NB4 (cell line): ENCODE data around the gene JCAD.
A peak's percentile ranks its signal among the peaks of the same experiment; 100 is the strongest.
"Not testable (repeated sequence)": the region's sequence is repeated elsewhere in the genome, so short reads cannot be mapped to it uniquely, and the experiment has no call there.

ENCODE experiments used
- DNase-seq: peaks from one replicate; pipeline ENCODE4 v3.0.0; 2010; ENCODE audit warnings: low read depth
- H3K4me3 ChIP-seq: one replicate; pipeline ENCODE4 v1.5.1; 2011; ENCODE audit warnings: mild to moderate bottlenecking, low read depth, low read length, moderate library complexity
- MAX ChIP-seq: IDR thresholded peaks from 2 replicates; pipeline ENCODE4 v1.6.1; 2011; ENCODE audit warnings: low read depth, low read length
- MYC ChIP-seq: IDR thresholded peaks from 2 replicates; pipeline ENCODE4 v1.6.1; 2011; ENCODE audit warnings: low read depth, low read length
- POLR2A ChIP-seq: IDR thresholded peaks from 2 replicates; pipeline ENCODE4 v1.6.1; 2011; ENCODE audit warnings: mild to moderate bottlenecking; ENCODE audit not compliant: insufficient read length; ENCODE audit errors: extremely low read depth
- TF ChIP-seq, protein P1 (sequence below): IDR thresholded peaks from one replicate; pipeline ENCODE4 v1.5.1; 2012; ENCODE audit warnings: low read depth, low read length

Gene JCAD, protein sequence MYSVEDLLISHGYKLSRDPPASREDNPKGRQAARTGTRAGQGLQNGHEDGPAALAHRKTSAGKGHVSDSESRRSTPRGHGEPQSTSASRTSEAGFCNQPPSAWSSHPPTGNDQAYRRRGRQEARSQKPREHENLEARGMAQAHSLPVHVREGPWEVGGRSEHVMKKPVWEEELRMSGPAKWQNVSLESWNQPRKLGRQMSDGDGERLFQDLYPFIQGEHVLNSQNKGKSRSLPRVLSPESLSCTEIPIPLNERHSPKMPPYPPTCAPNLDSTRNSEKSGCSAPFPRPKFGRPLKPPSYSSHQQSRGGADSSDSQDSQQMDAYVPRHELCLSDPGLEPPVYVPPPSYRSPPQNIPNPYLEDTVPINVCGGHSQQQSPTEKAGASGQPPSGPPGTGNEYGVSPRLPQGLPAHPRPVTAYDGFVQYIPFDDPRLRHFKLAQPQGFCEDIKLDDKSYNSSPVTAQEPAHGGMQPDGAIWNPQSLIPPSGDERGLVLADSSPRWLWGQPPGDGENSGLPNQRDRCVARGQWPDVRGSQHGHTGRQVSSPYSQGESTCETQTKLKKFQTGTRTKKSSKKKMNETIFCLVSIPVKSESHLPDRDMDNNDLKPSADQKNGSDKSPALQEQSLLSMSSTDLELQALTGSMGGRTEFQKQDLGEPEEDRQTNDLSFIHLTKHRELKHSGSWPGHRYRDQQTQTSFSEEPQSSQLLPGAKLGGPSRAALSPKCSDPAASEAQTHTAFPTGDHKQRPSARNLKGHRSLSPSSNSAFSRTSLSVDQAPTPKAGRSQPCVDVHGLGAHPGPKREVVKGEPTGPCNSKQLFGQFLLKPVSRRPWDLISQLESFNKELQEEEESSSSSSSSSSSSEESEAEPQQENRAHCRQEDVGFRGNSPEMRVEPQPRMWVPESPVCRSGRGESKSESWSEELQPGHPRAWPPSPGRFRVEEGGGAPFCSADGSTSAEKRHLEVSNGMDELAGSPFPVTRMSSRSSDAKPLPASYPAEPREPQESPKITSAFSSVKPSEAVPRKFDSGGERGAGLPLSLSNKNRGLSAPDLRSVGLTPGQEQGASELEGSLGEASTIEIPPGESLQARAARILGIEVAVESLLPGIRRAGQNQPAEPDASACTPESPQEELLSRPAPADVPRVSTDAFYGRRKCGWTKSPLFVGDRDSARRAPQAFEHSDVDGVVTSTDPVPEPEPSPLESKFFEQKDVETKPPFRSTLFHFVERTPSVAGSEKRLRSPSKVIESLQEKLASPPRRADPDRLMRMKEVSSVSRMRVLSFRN (N-terminal part only)

DNA sequence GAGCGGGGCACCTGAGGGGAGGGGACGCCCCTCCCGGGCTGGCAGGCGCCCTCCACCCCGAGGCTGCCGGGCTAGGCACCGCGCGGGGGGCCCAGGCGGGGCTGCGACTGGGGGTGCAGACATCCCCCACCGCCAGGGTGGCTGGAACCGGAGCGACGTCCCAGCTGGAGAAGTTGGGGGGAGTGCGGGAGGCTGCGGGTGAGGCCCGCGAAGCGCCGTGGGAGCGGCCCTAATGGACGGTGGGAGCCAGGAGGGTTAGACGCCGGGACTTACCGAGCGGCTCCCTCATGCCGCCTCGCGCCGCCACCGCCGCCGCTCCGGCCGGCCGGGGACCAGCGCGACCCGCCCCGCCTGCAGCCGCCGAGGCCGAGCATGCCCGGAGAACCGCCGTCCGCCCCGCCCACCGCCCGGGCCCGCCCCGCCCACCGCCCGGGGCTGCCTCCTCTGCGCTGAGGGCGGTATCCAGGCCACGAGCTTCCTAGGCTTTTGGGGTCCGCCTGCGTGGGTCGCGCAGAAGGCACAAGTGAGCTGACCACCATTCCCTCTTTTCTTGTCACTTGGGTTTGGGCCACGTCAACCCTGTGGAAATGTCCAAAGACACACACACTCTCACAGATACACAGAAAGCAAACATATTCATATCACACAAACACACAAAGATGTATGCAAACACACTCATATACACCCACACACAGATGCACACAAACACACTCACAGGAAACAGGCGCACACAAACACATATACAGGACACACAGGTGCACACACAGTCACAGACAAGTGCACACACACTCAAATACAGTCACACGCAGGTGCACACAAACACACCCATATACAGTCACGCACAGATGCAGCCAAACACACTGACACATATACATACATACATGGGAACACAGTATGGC is at the start of gene JCAD:
TSS of gene JCAD (minus strand) at position 378 of the 899 bp plus-strand sequence. CDS start 11,774 bp downstream, outside the sequence.
- DNase-seq, result peak; percentile 47
- TF ChIP-seq POLR2A, result no peak
- TF ChIP-seq, protein P1, sequence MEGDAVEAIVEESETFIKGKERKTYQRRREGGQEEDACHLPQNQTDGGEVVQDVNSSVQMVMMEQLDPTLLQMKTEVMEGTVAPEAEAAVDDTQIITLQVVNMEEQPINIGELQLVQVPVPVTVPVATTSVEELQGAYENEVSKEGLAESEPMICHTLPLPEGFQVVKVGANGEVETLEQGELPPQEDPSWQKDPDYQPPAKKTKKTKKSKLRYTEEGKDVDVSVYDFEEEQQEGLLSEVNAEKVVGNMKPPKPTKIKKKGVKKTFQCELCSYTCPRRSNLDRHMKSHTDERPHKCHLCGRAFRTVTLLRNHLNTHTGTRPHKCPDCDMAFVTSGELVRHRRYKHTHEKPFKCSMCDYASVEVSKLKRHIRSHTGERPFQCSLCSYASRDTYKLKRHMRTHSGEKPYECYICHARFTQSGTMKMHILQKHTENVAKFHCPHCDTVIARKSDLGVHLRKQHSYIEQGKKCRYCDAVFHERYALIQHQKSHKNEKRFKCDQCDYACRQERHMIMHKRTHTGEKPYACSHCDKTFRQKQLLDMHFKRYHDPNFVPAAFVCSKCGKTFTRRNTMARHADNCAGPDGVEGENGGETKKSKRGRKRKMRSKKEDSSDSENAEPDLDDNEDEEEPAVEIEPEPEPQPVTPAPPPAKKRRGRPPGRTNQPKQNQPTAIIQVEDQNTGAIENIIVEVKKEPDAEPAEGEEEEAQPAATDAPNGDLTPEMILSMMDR, result no peak
- no peak for TF ChIP-seq MAX
- TF ChIP-seq MYC, result no peak
- no peak within 1 kb of the TSS for H3K4me3 ChIP-seq

DNA sequence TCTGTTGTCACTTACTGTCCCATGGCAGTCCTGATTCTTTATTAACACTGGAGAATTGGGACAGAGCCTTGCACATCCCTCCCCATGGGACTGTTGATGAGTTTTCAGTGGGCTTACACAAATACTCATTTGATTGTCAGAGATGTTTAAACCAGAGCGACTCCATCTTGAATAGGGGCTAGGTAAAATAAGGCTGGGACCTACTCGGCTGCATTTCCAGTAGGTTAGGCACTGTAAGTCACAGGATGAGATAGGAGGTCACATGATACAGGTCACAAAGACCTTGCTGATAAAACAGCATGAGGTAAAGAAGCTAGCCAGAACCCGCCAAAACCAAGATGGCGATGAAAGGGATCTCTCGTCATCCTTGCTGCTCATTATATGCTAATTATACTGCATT is 47.6 kb upstream of the JCAD start:
- no peak for DNase-seq
- H3K4me3 ChIP-seq, result no peak overlapping the region
- TF ChIP-seq MYC, result no peak
- TF ChIP-seq, protein P1, result no peak
- TF ChIP-seq POLR2A, result no peak
- TF ChIP-seq MAX, result no peak

DNA sequence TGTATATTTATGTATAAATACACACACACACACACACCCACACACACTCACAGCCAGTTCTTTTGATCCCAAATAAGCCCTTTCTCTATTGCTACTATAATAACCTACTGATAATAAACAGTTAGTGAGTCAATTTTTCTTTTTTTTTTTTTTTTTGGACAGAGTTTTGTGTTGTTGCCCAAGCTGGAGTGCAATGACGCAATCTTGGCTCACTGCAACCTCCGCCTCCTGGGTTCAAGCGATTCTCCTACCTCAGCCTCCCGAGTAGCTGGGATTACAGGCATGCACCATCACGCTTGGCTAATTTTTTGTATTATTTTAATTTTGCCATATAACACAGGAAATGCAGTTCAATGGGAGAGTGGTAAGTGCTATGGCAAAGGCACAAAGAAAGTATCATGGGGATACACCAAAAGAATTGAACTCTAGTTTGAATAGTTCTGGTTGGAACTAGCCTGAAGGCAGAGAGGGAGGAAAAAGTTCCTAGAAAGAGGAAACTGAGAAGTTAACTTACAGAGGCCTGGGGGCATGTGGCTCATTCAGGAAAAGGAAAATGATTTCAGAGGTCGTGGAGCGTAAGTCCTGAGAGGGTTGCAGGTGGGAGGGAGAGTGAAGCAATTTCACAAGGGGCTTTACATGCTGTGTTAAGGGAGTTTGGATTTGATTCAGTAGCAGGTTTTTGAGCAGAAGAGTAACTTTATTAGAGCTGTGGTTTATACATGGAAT is 44.4 kb upstream of the JCAD start:
- DNase-seq, result no peak
- TF ChIP-seq POLR2A (no peak), MAX (no peak), MYC (no peak)
- TF ChIP-seq, protein P1, result no peak
- H3K4me3 ChIP-seq, result no peak overlapping the region

DNA sequence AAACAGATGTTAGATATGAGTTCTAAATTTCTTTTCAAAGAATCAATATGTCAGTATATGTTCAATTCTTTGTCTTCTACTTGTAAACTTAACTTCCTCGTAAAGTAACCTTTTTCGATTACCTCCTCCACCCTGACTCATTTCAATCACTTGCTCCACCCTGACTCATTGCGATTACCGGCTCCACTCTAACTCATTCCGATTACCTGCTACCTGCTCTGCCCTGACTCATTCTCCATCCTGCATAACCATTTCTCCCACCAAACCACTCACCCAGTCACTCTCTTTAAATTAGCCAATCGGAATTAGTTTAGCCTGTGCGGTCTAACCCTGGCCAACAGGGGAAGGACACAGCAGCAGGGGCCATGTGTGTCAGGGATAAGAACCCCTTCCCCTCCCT is 40.3 kb upstream of the JCAD start:
- not testable (repeated sequence) for DNase-seq, H3K4me3 ChIP-seq

DNA sequence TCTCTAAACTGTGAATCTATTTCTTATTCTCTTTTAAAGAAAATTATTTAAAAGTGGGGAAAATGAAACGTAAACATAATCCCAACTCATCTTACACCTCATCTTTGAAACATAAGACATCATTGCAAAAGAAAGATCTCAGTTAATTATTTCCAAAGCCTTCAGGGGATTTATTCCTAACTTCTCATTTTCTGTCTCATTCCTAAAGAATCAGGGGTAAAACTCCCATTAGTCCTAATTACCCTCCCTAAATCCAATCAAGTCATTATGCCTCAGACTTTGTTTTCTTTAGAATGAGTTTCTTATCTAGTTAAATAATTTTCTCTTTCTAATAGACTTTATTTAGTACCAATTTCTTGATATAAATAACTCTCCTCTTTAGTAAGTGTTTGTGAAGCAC is 39.7 kb upstream of the JCAD start:
- no peak for DNase-seq
- no peak for TF ChIP-seq POLR2A
- TF ChIP-seq, protein P1, result no peak
- no peak for TF ChIP-seq MYC
- TF ChIP-seq MAX, result no peak
- H3K4me3 ChIP-seq, result no peak overlapping the region
